Common myeloid progenitor, CD34-positive (primary cell): ENCODE results near the gene G6PC3.

Experiments used
- CTCF ChIA-PET: fragments of 350-600 bp; sonication (Branson Sonifier 250); formaldehyde crosslinking; loops from one replicate; lab custom pipeline; 2021; ENCODE audit warnings: antibody characterized with exemption; lab: Charles Lee
- POLR2A ChIA-PET: fragments of 350-600 bp; sonication (Branson Sonifier 250); formaldehyde crosslinking; loops from one replicate; lab custom pipeline; 2021; ENCODE audit warnings: antibody characterized with exemption; lab: Charles Lee
- DNase-seq, 3 donors: peaks; one replicate each; pipeline versions ENCODE4 v3.0.0 to v3.0.0-alpha.2; 2013
- H3K27ac ChIP-seq, 2 experiments: 1 replicate in 1 of 2; 2 replicates in 1 of 2; pipeline ENCODE4 v1.7.0; 2013; ENCODE audit warnings: inconsistent platforms in 2 of 2, low read length in 2 of 2, mild to moderate bottlenecking in 2 of 2, low read depth in 1 of 2, moderate library complexity in 1 of 2; ENCODE audit not compliant: severe bottlenecking in 2 of 2, insufficient read depth in 1 of 2, poor library complexity in 1 of 2
- H3K27me3 ChIP-seq, 5 experiments: replicated peaks in 2 of 5; 1 replicate in 3 of 5; 2 replicates in 2 of 5; pipeline versions ENCODE4 v1.6.1 to v1.7.0; 2013; ENCODE audit warnings: low read length in 4 of 5, mild to moderate bottlenecking in 2 of 5, moderate library complexity in 2 of 5, inconsistent platforms in 1 of 5; ENCODE audit not compliant: insufficient read depth in 5 of 5, control insufficient read depth in 4 of 5
- H3K36me3 ChIP-seq, 4 experiments: 1 replicate in 2 of 4; 2 replicates in 2 of 4; pipeline versions ENCODE4 v1.6.1 to v1.7.0; 2013; ENCODE audit warnings: low read length in 3 of 4, control low read depth in 1 of 4, mild to moderate bottlenecking in 1 of 4; ENCODE audit not compliant: control insufficient read depth in 4 of 4, insufficient read depth in 4 of 4
- H3K4me1 ChIP-seq, 4 experiments: 1 replicate in 3 of 4; 2 replicates in 1 of 4; pipeline versions ENCODE4 v1.6.1 to v1.7.1; 2013; ENCODE audit warnings: low read length in 3 of 4, mild to moderate bottlenecking in 3 of 4, control low read depth in 1 of 4, inconsistent platforms in 1 of 4, moderate library complexity in 1 of 4; ENCODE audit not compliant: control insufficient read depth in 4 of 4, insufficient read depth in 4 of 4; ENCODE audit errors: control extremely low read depth in 1 of 4
- H3K4me3 ChIP-seq, 7 experiments: 1 replicate in 4 of 7; 2 replicates in 3 of 7; pipeline versions ENCODE4 v1.5.1 to v1.7.0; 2013; ENCODE audit warnings: mild to moderate bottlenecking in 7 of 7, low read length in 6 of 7, moderate library complexity in 6 of 7, inconsistent platforms in 2 of 7, low read depth in 2 of 7, control low read depth in 1 of 7; ENCODE audit not compliant: insufficient read depth in 4 of 7, control insufficient read depth in 1 of 7; ENCODE audit errors: extremely low read depth in 1 of 7
- H3K9me3 ChIP-seq, 5 experiments: 1 replicate in 4 of 5; 2 replicates in 1 of 5; pipeline versions ENCODE4 v1.6.1 to v1.7.1; 2013; ENCODE audit warnings: low read length in 4 of 5, mild to moderate bottlenecking in 2 of 5, inconsistent platforms in 1 of 5, low read depth in 1 of 5, moderate library complexity in 1 of 5; ENCODE audit not compliant: control insufficient read depth in 4 of 5, insufficient read depth in 2 of 5; ENCODE audit errors: control extremely low read depth in 1 of 5
- WGBS: methylation state at CpG from one replicate; pipeline ENCODE4 v1.1.5; 2013; ENCODE audit not compliant: insufficient coverage; 5-methylcytosine and 5-hydroxymethylcytosine counted together

Gene G6PC3

DNA sequence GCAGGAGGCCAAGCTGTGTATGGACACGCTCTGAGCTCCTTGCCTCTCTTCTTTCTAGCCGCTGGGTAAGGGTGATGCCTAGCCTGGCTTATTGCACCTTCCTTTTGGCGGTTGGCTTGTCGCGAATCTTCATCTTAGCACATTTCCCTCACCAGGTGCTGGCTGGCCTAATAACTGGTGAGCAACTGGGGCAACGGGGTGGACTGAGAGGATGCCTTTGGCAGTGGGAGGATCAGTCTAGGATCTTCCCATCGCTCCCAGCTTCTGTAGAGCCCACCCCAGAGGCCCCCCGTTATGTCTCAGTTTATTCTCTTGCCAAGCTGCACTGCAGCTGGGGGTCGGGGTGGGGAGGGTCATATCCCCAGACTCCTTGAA lies 4.4 kb downstream of the G6PC3 start:
- Histone ChIP-seq H3K36me3 (peaks cover 10 to 63% (median 42%) of the 10 kb centered on the region in 4 experiments), H3K4me3 (no peak overlapping the region), H3K27me3 (no peaks in the 10 kb centered on the region), H3K4me1 (peaks cover 11 to 51% (median 20%) of the 10 kb centered on the region in 4 experiments), H3K9me3 (no peaks in the 10 kb centered on the region), H3K27ac (no peak overlapping the region)
- DNase-seq, result no peak
- POLR2A ChIA-PET, result interaction anchor here (0.9 to 1.5 kb wide), 2 partner anchors 9 to 10 kb away, joined by 3 read pairs; no protein-coding TSS in a partner anchor
- WGBS, result 94% methylated on average over 9 of the region's 9 CpGs
- CTCF ChIA-PET, result interaction anchor here (0.8 to 3.2 kb wide), 4 partner anchors 9 to 22 kb away, joined by 3 to 19 read pairs (median 4); no protein-coding TSS in a partner anchor

DNA sequence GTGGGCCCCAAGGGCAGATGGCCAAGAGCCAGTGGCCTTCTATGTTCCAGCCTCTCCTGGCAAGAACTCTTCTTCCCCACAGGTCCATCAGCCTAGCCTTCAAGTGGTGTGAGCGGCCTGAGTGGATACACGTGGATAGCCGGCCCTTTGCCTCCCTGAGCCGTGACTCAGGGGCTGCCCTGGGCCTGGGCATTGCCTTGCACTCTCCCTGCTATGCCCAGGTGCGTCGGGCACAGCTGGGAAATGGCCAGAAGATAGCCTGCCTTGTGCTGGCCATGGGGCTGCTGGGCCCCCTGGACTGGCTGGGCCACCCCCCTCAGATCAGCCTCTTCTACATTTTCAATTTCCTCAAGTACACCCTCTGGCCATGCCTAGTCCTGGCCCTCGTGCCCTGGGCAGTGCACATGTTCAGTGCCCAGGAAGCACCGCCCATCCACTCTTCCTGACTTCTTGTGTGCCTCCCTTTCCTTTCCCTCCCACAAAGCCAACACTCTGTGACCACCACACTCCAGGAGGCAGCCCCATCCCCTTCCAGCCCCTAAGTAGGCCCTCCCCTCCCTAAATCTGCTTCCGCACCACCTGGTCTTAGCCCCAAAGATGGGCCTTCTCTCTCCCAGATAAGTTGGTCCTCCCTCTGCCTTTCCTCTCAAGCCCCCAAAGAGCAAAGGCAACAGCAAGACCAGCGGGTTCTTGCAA lies 5.2 kb downstream of the G6PC3 start:
- Histone ChIP-seq H3K9me3 (no peaks in the 10 kb centered on the region), H3K4me1 (peaks cover 7 to 46% (median 15%) of the 10 kb centered on the region in 4 experiments), H3K36me3 (peaks cover 10 to 71% (median 51%) of the 10 kb centered on the region in 4 experiments), H3K4me3 (no peak overlapping the region), H3K27ac (no peak overlapping the region), H3K27me3 (no peaks in the 10 kb centered on the region)
- no peak for DNase-seq
- CTCF ChIA-PET, result interaction anchor here (2.0 to 3.2 kb wide), 2 partner anchors 8 to 11 kb away, joined by 5 to 19 read pairs; no protein-coding TSS in a partner anchor
- WGBS, result 93% methylated on average over 9 of the region's 10 CpGs
- POLR2A ChIA-PET, result interaction anchor here (0.9 to 1.5 kb wide), 2 partner anchors 9 to 10 kb away, joined by 3 read pairs; no protein-coding TSS in a partner anchor

DNA sequence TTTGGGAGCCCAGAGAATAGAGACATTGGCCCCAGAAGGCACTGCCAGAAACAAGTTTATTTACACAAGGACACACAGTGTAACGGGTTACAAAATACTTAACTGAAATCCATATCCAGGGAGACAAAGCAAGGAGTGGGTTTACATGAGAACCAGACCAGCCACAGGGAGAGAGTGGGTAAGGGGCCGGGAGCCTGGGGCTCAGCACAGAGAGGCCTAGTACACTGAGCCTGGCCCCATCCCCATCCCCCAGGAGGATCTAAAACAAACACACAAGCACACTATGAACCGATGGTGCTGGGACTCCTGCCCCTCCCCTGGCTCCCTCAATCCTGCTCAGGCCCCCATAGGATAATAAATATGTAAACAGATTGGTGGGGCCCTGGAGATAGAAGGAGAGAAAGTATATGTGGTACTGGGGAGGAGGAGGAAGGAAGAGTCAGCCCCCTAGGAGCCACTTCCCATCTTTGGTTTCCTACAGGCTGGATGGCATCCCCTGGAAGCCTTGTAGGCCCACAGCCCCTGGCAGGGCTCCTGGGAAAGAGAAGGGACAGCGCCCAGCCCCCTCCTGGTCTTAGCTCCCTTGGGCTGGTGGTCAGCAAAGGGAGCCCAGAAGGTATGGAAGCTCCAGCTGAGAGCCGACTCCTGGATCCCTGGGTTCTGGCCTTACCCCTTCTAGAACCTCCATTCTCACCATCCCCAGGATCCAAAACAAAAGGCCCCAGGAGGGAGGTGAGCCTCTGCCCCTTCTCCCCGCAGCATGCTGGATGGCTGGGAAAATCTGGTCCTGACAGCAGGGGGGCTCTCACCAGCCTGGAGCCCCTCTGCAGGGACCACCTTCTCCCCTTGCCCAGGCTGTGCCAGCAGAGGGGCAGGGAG lies 6.4 kb downstream of the G6PC3 start:
- no peaks in the 10 kb centered on the region for H3K27me3 ChIP-seq
- no peaks in the 10 kb centered on the region for H3K9me3 ChIP-seq
- 91% methylated on average over 3 of the region's 6 CpGs for WGBS
- peak overlapping the region in 1 of 7 experiments; percentile 0 for H3K4me3 ChIP-seq
- H3K27ac ChIP-seq, result no peak overlapping the region
- H3K4me1 ChIP-seq, result peaks cover 0 to 34% (median 4%) of the 10 kb centered on the region in 4 experiments
- POLR2A ChIA-PET, result no interaction called here
- CTCF ChIA-PET, result interaction anchor here (1.0 kb wide), 1 partner anchor 11 kb away, joined by 3 read pairs; no protein-coding TSS in a partner anchor
- DNase-seq, result no peak
- H3K36me3 ChIP-seq, result peaks cover 12 to 76% (median 56%) of the 10 kb centered on the region in 4 experiments

DNA sequence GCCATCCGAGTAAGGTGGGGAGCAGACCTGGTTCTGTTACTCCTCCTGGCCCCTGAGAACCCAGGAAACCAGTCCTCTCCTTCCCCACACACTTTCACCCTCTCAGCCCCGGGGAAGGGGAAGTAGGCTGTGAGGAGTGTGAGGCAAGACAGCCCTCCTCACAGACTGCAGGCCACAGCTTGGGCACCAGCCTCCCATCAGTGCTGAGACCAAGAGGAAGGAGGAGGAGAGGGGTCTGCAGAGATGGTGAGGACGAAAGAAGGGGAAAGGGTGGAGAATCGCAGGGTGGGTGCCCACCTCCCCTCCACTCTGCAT lies 7.0 kb downstream of the G6PC3 start:
- H3K27ac ChIP-seq, result no peak overlapping the region
- DNase-seq, result peak in 1 of 3 donors; percentile 26
- H3K4me1 ChIP-seq, result peaks cover 0 to 30% (median 2%) of the 10 kb centered on the region in 4 experiments
- POLR2A ChIA-PET, result no interaction called here
- H3K36me3 ChIP-seq, result peaks cover 12 to 82% (median 59%) of the 10 kb centered on the region in 4 experiments
- H3K27me3 ChIP-seq, result no peaks in the 10 kb centered on the region
- no CpG with 5 or more reads among the region's 4 CpGs for WGBS
- no peaks in the 10 kb centered on the region for H3K9me3 ChIP-seq
- CTCF ChIA-PET, result interaction anchor here (1.0 kb wide), 1 partner anchor 10 kb away, joined by 3 read pairs; no protein-coding TSS in a partner anchor
- no peak overlapping the region for H3K4me3 ChIP-seq

DNA sequence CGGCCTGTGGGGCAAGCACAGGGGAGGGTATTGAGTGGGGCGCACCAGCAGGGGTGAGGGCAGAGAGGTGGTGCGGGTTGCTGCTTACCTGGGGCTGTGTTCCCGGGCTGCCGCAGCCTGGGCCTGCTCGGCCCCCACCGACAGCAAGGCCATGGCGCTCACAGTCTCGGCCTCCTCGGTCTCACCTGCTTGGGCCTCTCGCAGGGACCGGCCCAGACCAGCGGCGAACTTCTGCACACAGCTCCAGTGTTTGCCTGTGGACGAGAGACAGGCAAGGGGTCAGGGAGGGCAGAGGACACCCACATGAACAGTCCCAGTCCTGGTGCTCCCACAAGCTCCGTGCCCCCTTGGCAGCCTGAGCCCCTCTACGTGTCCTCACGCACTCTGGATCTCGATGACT lies 7.9 kb downstream of the G6PC3 start:
- Histone ChIP-seq H3K4me1 (peaks cover 0 to 27% (median 2%) of the 10 kb centered on the region in 4 experiments), H3K27ac (no peak overlapping the region), H3K4me3 (no peak overlapping the region), H3K36me3 (peaks cover 15 to 82% (median 61%) of the 10 kb centered on the region in 4 experiments), H3K27me3 (no peaks in the 10 kb centered on the region), H3K9me3 (no peaks in the 10 kb centered on the region)
- DNase-seq, result no peak
- CTCF ChIA-PET, result interaction anchor here (1.4 kb wide), 1 partner anchor 17 kb away, joined by 4 read pairs; no protein-coding TSS in a partner anchor
- WGBS, result 98% methylated on average over 15 of the region's 19 CpGs
- POLR2A ChIA-PET, result no interaction called here

DNA sequence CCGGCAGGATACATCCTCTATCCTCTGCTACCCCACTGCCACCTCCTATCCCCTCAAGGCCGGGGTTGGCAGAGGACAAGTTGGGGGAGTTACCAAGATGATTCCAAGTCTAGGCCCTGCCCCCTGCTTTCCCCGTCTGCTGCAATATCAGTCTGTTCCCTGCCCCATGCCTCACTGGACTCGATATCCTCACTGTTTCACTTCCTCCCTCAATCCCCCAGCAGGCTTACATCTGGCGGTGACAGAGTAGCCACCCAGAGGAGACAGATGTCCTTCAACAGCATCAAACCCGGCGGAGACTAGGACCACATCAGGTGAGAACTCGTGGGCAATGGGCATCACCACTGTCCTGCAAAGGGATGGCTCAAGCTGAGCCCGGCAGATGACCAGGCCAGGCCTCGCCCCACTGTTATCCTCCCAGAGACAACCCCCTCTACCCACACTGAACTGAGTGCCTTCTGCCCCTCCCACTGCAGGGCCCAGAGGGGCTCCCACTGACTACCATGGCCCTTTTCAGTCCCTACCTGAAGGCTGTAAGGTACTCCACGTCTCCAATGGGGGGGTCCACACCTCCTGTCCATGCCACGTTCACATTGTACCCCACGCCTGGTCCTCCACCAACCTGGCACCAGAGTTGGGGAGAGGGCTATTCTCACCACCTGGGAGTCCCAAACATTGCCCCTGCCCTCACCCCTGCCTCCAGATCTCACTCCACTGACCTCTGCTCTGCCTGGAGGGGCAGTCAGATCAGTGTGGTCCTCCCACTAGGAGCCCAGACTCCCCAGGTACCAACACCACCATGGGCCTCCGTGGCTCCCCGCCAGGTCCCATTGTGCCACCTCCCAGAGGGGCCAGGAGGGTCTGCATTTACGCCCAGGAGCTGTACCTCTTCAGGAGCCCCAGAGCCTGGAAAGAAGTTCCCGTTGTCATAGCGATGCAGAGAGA lies 9.6 kb downstream of the G6PC3 start:
- DNase-seq, result no peak
- Histone ChIP-seq H3K27me3 (no peaks in the 10 kb centered on the region), H3K27ac (no peak overlapping the region), H3K36me3 (peaks cover 19 to 83% (median 58%) of the 10 kb centered on the region in 4 experiments), H3K4me1 (peaks cover 0 to 27% (median 2%) of the 10 kb centered on the region in 4 experiments), H3K9me3 (no peaks in the 10 kb centered on the region), H3K4me3 (no peak overlapping the region)
- ChIA-PET POLR2A (no interaction called here), CTCF (interaction anchor here (0.8 kb wide), 1 partner anchor 8 kb away, joined by 3 read pairs; no protein-coding TSS in a partner anchor)
- 95% methylated on average over 15 of the region's 18 CpGs for WGBS
